ENCODE measurements around the gene NBPF1. TPM values are rescaled to one million over a fixed set of nuclear protein-coding genes. Genes with fewer than 3 reads are reported as not detected.
A peak's percentile ranks its signal among the peaks of the same experiment; 100 is the strongest.
"Not testable (repeated sequence)": the region's sequence is repeated elsewhere in the genome, so short reads cannot be mapped to it uniquely, and the experiment has no call there.

NBPF1 gene
- total RNA-seq, 2 experiments from 2014 or later: 1.9 to 2.4 TPM

DNA sequence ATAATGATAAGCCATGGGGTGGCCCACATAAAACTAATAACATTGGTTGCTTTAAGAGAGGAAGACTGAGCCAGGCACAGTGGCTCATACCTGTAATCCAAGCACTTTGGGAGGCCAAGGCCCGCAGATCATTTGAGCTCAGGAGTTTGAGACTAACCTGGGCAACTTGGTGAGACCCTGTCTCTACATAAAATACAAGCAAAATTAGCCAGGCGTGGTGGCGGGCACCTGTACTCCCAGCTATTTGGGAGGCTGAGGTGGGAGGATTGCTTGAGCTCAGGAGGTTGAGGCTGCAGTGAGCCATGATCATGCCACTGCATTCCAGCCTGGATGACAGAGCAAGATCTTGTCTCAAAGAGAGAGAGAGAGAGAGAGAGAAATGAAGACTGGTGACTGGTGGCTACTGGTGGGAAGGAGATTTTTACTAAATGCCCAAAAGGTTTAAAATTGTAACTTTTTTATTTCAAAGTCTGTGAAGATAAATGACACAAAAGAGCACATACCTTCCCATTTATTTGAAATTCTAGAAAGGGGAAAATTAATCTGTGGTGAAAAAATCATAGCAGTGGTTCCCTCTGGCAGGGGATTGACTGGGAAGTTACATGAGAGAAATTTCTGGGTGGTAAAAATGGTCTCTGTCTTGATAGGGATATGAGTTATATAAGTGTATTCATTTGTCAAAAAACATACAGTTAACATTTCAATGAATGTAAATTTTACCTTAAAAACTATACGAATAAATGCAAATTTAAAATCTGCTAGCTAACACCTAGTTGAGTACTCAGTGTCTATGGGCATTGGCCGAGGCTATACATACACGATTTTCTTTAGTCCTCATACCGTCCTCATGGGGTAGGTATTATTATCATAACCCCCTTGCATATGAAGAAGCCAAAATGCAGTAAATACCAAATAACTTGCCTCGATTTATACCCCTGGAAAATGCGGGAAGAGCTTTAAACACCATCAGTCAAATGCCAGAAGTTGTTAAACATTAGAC, 2.2 kb upstream of the NBPF1 start:
- H3K27ac Mint-ChIP-seq: no peak overlapping the region
- H3K36me3 Mint-ChIP-seq: no peaks in the 10 kb centered on the region
- intact Hi-C loops (cut with micrococcal nuclease): no loop called here
- ChIA-PET POLR2A (no interaction called here), CTCF (interaction anchor here (0.7 to 4.1 kb wide), 4 partner anchors 9 to 398 kb away, joined by 3 to 19 read pairs (median 7); no protein-coding TSS in a partner anchor)
- H3K4me1 Mint-ChIP-seq (ENCODE audit: low read depth): no peaks in the 10 kb centered on the region
- H3K4me3 Mint-ChIP-seq: no peak overlapping the region
- H3K27me3 Mint-ChIP-seq: no peaks in the 10 kb centered on the region
- peak; percentile 9 for DNase-seq
- H3K9me3 Mint-ChIP-seq: no peaks in the 10 kb centered on the region

DNA sequence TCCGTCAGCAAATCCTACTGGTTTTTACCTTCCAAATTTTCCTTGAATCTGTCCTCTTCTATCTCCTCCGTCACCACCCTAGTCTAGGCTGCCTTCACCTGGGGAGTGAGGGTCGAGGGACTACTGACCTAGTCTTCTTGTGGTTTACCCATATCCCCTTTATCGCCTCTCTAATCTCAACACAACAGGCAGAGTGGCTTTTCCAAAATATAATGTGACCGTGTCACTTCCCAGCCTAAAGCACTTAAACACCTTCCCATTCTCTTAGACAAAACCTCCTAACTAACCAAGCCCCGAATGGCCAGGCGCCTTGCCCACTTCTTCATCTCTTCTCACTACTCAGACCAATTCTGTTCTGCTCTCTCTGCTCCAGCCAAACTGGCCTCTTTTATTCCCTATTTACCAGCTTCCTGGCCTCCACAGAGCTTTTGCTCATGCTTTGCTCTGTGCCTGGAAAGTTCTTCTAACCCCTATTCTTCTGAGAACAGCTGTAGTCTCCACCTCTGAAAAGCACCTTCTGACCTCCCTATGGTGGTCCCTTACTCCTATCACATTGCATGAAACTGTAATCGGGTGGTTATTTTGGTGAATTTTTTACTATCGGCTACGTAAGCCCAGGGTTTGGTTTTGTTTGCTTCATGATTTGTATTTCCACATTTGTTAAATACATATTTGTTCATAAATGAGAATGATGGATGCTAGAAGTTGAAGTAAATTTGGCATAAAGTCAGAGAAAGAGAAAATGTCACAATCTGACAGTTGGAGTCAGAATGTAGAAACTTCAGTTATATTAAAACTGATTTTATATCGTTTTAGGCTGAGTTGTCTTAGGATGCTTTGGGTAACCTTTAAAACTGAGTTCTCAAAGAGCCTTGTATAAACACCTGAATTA, 1.2 kb upstream of the NBPF1 start:
- intact Hi-C loops (cut with micrococcal nuclease): no loop called here
- no peaks in the 10 kb centered on the region for H3K27me3 Mint-ChIP-seq
- POLR2A ChIA-PET: no interaction called here
- no peaks in the 10 kb centered on the region for H3K36me3 Mint-ChIP-seq
- no peaks in the 10 kb centered on the region for H3K9me3 Mint-ChIP-seq
- H3K27ac Mint-ChIP-seq: no peak overlapping the region
- CTCF ChIA-PET: interaction anchor here (1.1 to 4.1 kb wide), 2 partner anchors 337 kb away, joined by 5 to 19 read pairs; no protein-coding TSS in a partner anchor
- no peak overlapping the region for H3K4me3 Mint-ChIP-seq
- H3K4me1 Mint-ChIP-seq (ENCODE audit: low read depth): no peaks in the 10 kb centered on the region
- DNase-seq: no peak

DNA sequence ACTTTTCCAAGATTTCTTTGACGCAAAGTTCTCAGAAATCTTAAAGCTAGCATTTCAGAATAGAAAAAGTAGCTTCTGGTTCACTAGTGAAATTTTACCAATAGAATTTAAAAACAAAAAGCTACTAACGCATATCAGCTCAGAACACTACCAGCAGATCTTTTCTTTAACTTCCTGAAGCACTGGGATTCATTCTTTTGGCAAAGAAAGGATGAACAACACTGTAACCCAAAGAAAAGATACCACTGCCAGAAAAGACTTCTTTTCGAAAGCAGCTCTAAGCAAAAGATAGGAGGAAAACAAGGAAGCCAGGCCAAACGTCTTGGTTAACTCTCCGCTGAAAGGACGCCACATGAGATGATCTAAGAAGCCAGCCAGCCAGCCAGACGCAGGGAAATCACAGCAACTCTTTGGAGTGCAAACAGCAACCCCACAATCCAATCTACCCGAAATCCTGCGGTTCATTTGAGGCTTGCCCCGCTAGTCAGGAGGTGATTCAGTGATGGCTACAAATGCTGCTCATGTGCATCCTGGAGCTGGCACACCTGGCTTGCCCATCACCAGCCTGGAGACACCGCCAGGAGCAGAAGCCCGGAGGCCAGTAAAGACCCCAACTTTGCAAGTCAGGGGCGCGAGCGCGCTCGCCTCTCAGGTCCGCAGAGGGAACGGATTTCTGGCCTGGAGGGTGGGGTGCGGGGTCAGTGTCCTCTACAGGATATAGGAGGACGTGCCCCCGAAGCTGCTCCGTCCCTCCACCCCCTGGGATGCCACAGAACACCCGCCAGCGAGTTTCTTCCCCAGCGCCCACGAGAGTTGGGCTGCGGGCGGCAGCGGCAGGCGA, 812 bp downstream of the NBPF1 start:
- intact Hi-C loops (cut with micrococcal nuclease): loop anchor here (1.0 kb wide), 1 partner anchor 32 kb away; no protein-coding TSS in a partner anchor
- CTCF ChIA-PET: interaction anchor here (0.9 to 2.7 kb wide), 5 partner anchors 8 to 347 kb away, joined by 3 to 12 read pairs (median 3); no protein-coding TSS in a partner anchor
- no peaks in the 10 kb centered on the region for H3K27me3 Mint-ChIP-seq

DNA sequence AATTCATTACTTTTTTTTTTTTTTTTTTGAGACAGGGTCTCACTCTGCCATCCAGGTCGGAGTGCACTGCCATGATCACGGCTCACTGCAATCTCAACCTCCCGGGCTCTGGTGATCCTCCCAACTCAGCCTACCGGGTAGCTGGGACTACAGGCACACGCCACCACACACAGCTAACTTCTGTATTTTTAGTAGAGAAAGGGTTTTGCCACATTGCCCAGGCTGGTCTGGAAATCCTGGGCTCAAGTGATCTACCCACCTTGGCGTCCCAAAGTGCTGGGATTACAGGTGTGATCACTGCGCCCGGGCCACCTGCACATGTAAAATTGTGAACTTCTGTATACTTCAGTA, 1.4 kb downstream of the NBPF1 start:
- ChIA-PET CTCF (interaction anchor here (0.9 to 2.7 kb wide), 3 partner anchors 9 to 97 kb away, joined by 3 to 12 read pairs (median 5); no protein-coding TSS in a partner anchor), POLR2A (interaction anchor here (0.6 to 1.0 kb wide), 2 partner anchors 9 to 10 kb away, joined by 3 to 4 read pairs; no protein-coding TSS in a partner anchor)
- H3K36me3 Mint-ChIP-seq; H3K9me3 Mint-ChIP-seq; H3K27ac Mint-ChIP-seq; H3K4me3 Mint-ChIP-seq; intact Hi-C loops (cut with micrococcal nuclease); DNase-seq; H3K4me1 Mint-ChIP-seq (ENCODE audit: low read depth); H3K27me3 Mint-ChIP-seq: not testable (repeated sequence)

More for the DNA sequence above, 812 bp downstream of the NBPF1 start:
- POLR2A ChIA-PET: interaction anchor here (0.6 to 1.2 kb wide), 3 partner anchors 8 to 293 kb away, joined by 3 to 6 read pairs (median 4); no protein-coding TSS in a partner anchor
- no peaks in the 10 kb centered on the region for H3K9me3 Mint-ChIP-seq
- peak; percentile 42 for DNase-seq
- no peak overlapping the region for H3K4me3 Mint-ChIP-seq
- H3K36me3 Mint-ChIP-seq: no peaks in the 10 kb centered on the region
- no peaks in the 10 kb centered on the region for H3K4me1 Mint-ChIP-seq (ENCODE audit: low read depth)
- H3K27ac Mint-ChIP-seq: no peak overlapping the region

DNA sequence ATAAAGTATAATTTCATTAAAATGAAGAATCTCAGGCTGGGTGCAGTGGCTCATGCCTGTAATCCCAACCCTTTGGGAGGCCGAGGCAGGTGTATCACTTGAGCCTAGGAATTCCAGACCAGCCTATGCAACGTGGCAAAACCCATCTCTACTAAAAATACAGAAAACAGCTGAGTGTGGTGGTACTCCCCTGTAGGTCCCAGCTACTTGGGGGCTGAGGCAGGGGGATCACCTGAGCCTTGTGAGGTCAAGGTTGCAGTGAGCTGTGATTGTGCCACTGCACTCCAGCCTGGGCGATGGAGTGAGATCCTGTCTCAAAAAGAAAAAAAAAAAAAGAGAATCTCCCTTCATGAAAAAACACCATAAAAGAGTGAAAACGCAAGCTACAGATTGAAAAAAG, 2.2 kb downstream of the NBPF1 start:
- intact Hi-C loops (cut with micrococcal nuclease); DNase-seq: not testable (repeated sequence)

DNA sequence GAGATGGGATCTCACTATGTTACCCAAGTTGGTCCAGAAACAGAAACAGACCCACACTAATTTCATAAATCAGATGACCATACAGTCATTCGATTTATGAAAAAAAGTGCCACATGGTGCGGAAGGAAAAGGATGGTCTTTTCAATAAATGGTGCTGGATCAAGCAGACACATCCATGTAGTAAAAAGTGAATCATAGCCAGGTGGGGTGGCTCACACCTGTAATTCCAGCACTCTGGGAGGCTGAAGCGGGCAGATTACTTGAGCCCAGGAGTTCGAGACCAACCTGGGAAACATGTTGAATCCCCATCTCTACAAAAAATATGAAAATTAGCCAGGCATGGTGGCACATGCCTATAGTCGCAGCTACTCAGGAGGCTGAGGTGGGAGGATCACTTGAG, 2.8 kb downstream of the NBPF1 start:
- H3K36me3 Mint-ChIP-seq; intact Hi-C loops (cut with micrococcal nuclease); H3K9me3 Mint-ChIP-seq; DNase-seq; POLR2A ChIA-PET; H3K4me1 Mint-ChIP-seq (ENCODE audit: low read depth); H3K27me3 Mint-ChIP-seq; H3K27ac Mint-ChIP-seq; H3K4me3 Mint-ChIP-seq: not testable (repeated sequence)
- CTCF ChIA-PET: interaction anchor here (0.6 to 2.4 kb wide), 2 partner anchors 11 to 85 kb away, joined by 3 to 20 read pairs; no protein-coding TSS in a partner anchor

More for the DNA sequence above, 2.2 kb downstream of the NBPF1 start:
- POLR2A ChIA-PET; H3K27me3 Mint-ChIP-seq; H3K4me1 Mint-ChIP-seq (ENCODE audit: low read depth); H3K4me3 Mint-ChIP-seq; H3K36me3 Mint-ChIP-seq; H3K27ac Mint-ChIP-seq; H3K9me3 Mint-ChIP-seq: not testable (repeated sequence)
- CTCF ChIA-PET: interaction anchor here (1.5 to 2.7 kb wide), 2 partner anchors 10 to 11 kb away, joined by 5 to 12 read pairs; no protein-coding TSS in a partner anchor

DNA sequence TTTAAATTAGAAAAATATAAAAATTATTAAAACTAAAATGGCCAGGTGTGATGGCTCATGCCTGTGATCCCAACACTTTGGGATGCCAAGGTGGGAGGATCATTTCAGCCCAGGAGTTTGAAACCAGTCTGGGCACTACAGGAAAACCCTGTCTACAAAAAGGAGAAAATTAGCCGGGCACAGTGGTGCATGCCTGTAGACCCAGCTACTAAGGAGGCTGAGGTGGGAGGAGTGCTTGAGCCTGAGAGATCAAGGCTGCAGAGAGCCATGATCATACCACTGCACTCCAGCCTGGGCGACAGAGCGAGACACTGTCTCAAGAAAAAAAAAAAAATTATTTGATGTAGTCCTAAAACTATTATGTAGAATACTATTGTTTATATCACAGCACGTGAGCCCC, 3.6 kb downstream of the NBPF1 start:
- CTCF ChIA-PET: interaction anchor here (0.6 to 2.4 kb wide), 4 partner anchors 9 to 342 kb away, joined by 3 to 20 read pairs (median 5); no protein-coding TSS in a partner anchor
- H3K4me1 Mint-ChIP-seq (ENCODE audit: low read depth); H3K9me3 Mint-ChIP-seq; H3K36me3 Mint-ChIP-seq; H3K27ac Mint-ChIP-seq; DNase-seq; POLR2A ChIA-PET; H3K27me3 Mint-ChIP-seq; H3K4me3 Mint-ChIP-seq; intact Hi-C loops (cut with micrococcal nuclease): not testable (repeated sequence)

DNA sequence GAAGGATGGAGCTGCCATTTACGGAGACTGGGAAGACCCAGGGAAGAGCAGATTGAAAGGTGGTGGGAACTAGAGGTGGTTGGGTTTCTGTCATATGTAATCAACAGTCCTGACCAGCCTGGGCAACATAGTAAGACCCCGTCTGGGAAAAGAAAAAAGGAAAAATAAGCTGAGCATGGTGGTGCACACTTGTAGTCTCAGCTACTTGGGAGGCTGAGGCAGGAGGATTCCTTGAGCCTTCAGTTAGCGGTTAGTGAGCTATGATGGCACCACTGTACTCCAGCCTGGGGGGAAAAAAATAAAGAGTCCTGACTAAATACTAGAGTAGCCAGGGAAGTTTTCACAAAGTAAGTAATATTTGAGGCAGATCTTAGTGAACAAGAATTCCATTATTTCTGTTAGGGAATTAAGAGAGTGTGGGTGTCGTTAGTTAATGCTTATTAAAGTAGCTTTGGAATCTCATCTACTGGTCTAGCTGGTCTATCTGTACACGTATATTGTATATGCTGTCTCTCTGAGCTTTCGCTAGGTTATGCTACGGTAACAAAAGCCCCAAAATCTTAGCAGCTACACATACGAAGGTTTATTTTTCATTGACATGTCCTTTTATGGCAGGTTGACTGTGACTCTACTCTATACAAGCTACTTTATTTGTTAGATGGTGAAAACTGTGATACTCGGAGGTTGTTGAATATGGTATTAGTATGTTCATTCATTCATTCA, 4.4 kb downstream of the NBPF1 start:
- no peaks in the 10 kb centered on the region for H3K27me3 Mint-ChIP-seq
- ChIA-PET CTCF (interaction anchor here (1.0 to 2.4 kb wide), 3 partner anchors 9 to 343 kb away, joined by 5 to 20 read pairs (median 5); no protein-coding TSS in a partner anchor), POLR2A (no interaction called here)
- H3K27ac Mint-ChIP-seq: no peak overlapping the region
- no peaks in the 10 kb centered on the region for H3K4me1 Mint-ChIP-seq (ENCODE audit: low read depth)
- H3K36me3 Mint-ChIP-seq: no peaks in the 10 kb centered on the region
- H3K4me3 Mint-ChIP-seq: no peak overlapping the region
- intact Hi-C loops (cut with micrococcal nuclease): no loop called here
- no peaks in the 10 kb centered on the region for H3K9me3 Mint-ChIP-seq
- no peak for DNase-seq

DNA sequence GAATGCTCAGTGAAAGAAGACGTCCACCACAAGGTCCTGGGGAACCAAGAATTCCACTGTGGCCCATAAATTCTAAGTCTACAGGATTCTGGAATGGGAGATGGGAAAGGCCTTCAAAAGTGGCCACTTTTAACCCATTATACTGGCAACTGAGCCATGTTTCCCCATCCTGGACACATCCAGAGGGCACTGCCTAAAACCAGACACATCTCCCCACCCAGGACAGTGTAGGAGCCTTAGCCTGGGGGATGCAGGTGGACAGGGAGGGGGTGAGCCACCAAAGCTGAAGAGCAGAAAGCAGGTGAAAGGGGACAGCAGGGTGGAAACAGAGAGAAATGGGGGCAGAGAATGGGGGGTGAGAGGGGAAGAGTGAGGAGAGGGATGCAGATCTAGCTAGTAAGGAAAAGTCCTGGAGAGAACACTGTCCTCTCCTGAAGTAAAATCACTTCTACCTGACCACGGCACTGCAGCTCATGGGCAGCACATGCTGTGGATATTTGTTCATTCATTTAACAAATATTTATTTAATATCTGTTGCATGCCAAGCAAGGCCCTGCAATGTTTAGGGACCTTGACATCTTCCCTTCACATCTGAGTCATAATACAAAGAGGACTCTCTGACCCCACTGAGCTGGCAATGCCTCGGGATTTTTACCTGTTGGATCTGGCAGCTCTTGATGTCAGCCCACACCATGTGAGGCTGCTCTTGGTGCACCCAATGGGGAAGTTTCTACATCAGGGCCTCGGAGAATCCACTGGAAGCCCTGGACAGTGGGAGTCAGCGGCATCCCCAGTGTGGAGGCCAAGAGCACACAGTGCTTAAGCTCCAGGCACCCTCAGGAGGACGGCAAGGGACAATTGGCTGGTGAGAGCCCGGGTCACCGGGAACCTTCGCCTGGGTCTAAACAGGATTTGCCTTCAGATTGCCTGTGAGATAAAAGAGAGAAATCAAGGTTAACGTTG, 5.2 kb downstream of the NBPF1 start:
- H3K4me1 Mint-ChIP-seq (ENCODE audit: low read depth); H3K4me3 Mint-ChIP-seq; H3K27me3 Mint-ChIP-seq; H3K27ac Mint-ChIP-seq; DNase-seq; POLR2A ChIA-PET; H3K36me3 Mint-ChIP-seq; H3K9me3 Mint-ChIP-seq; intact Hi-C loops (cut with micrococcal nuclease): not testable (repeated sequence)
- CTCF ChIA-PET: interaction anchor here (0.9 to 2.4 kb wide), 2 partner anchors 13 to 101 kb away, joined by 6 to 20 read pairs; no protein-coding TSS in a partner anchor

DNA sequence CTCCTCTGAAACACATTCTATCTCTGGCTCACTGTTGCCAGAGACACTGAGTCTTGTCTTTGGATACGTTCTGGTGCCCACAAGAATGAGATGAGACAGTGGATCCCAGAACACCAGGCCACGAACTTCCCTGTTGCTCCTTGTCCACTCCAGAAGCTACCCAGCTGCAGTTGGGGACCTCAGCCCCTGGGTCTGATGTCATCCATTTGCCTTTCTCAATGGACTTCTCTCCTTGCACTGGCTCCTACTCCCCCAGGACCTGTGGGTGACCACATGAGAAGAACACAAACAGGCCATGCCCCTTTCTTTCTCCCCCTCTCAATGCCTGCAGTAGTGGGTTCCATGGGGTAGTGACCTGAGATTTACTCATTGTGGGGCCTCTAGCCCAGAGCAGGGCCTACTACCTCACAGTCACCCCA, 5.9 kb downstream of the NBPF1 start:
- intact Hi-C loops (cut with micrococcal nuclease): no loop called here
- no peak for DNase-seq
- Mint-ChIP-seq H3K4me1 (ENCODE audit: low read depth) (no peaks in the 10 kb centered on the region), H3K4me3 (no peak overlapping the region), H3K36me3 (no peaks in the 10 kb centered on the region), H3K27ac (no peak overlapping the region), H3K9me3 (no peaks in the 10 kb centered on the region), H3K27me3 (no peaks in the 10 kb centered on the region)
- ChIA-PET POLR2A (no interaction called here), CTCF (interaction anchor here (0.9 kb wide), 1 partner anchor 101 kb away, joined by 6 read pairs; no protein-coding TSS in a partner anchor)

Measured in activated CD4-positive, alpha-beta memory T cell treated with anti-CD3 and anti-CD28 coated beads for 36 hours (primary cell).